ENCODE measurements around the gene MRPL27.
A peak's percentile ranks its signal among the peaks of the same experiment; 100 is the strongest.

Gene MRPL27

GRCh38 chr17:50375858-50376538, 3.0 kb upstream of the MRPL27 start:
- H3K79me1 ChIP-seq (ENCODE audit: low read depth, low read length) = no peaks in the 10 kb centered on the region
- H2AFZ ChIP-seq (ENCODE audit: low read length) = no peak overlapping the region
- H2AK5ac ChIP-seq (ENCODE audit: low read depth, low read length) = no peak overlapping the region
- WGBS, 2 donors (ENCODE audit: extremely low coverage in 2 of 2, insufficient read length in 2 of 2, insufficient replicate concordance in 1 of 2) = no CpG with 5 or more reads among the region's 5 CpGs
- no peak overlapping the region for H3K4me2 ChIP-seq (ENCODE audit: insufficient read depth, low read length, poor library complexity, severe bottlenecking)
- H3K9ac ChIP-seq (ENCODE audit: low read depth, low read length, poor library complexity) = peak overlapping the region; percentile 55
- H3K9me3 ChIP-seq (replicated peaks in 1 of 2; ENCODE audit: control insufficient read depth in 2 of 2, insufficient read depth in 1 of 2, low read depth in 1 of 2, low read length in 2 of 2) = no peaks in the 10 kb centered on the region
- H3K27ac ChIP-seq (replicated peaks; ENCODE audit: low read length) = no peak overlapping the region
- no peak overlapping the region for H2BK15ac ChIP-seq (ENCODE audit: low read length)
- no peak overlapping the region for H2BK5ac ChIP-seq (ENCODE audit: low read length)
- no peak overlapping the region for H3K18ac ChIP-seq (ENCODE audit: low read length)
- H2BK120ac ChIP-seq (ENCODE audit: low read depth, low read length) = no peak overlapping the region
- no peak overlapping the region for H3K4ac ChIP-seq (ENCODE audit: low read length)
- H3K14ac ChIP-seq (ENCODE audit: low read length) = no peak overlapping the region
- no peak overlapping the region for H3K23ac ChIP-seq (ENCODE audit: low read depth, low read length, poor library complexity)
- H3K4me3 ChIP-seq (ENCODE audit: low read length in 2 of 2) = no peak overlapping the region
- no peak for DNase-seq (ENCODE audit: low spot score)
- peaks cover 4 to 6% of the 10 kb centered on the region in 2 donors for H3K4me1 ChIP-seq (ENCODE audit: control insufficient read depth in 2 of 2, insufficient read depth in 1 of 2, low read depth in 1 of 2, low read length in 2 of 2)
- no peak overlapping the region for H2BK12ac ChIP-seq (ENCODE audit: low read length)
- H4K91ac ChIP-seq (ENCODE audit: low read depth, low read length, poor library complexity) = no peak overlapping the region
- H3K36me3 ChIP-seq (replicated peaks in 1 of 2; ENCODE audit: control insufficient read depth in 2 of 2, insufficient read depth in 2 of 2, low read length in 2 of 2) = peaks cover 28 to 70% of the 10 kb centered on the region in 2 donors
- H3K27me3 ChIP-seq (ENCODE audit: control insufficient read depth in 3 of 3, insufficient read depth in 3 of 3, low read depth in 1 of 3, low read length in 3 of 3) = no peaks in the 10 kb centered on the region
- H4K8ac ChIP-seq (ENCODE audit: low read depth, low read length) = no peak overlapping the region

- peaks cover 17 to 68% of the 10 kb centered on the region in 2 donors for H3K36me3 ChIP-seq (replicated peaks in 1 of 2; ENCODE audit: control insufficient read depth in 2 of 2, insufficient read depth in 2 of 2, low read length in 2 of 2)
- no peak overlapping the region for H2BK12ac ChIP-seq (ENCODE audit: low read length)
- H2AK5ac ChIP-seq (ENCODE audit: low read depth, low read length) = no peak overlapping the region
- no peaks in the 10 kb centered on the region for H3K79me1 ChIP-seq (ENCODE audit: low read depth, low read length)
- no peak overlapping the region for H3K4ac ChIP-seq (ENCODE audit: low read length)
- WGBS, 2 donors (ENCODE audit: extremely low coverage in 2 of 2, insufficient read length in 2 of 2, insufficient replicate concordance in 1 of 2) = no CpG with 5 or more reads among the region's 2 CpGs
- H2BK15ac ChIP-seq (ENCODE audit: low read length) = no peak overlapping the region
- H3K14ac ChIP-seq (ENCODE audit: low read length) = no peak overlapping the region
- peak overlapping the region; percentile 97 for H2AFZ ChIP-seq (ENCODE audit: low read length)
- peak overlapping the region; percentile 71 for H3K4me2 ChIP-seq (ENCODE audit: insufficient read depth, low read length, poor library complexity, severe bottlenecking)
- H3K23ac ChIP-seq (ENCODE audit: low read depth, low read length, poor library complexity) = no peak overlapping the region
- H3K4me3 ChIP-seq (ENCODE audit: low read length in 2 of 2) = peak overlapping the region; percentile 82 to 99
- no peak overlapping the region for H4K8ac ChIP-seq (ENCODE audit: low read depth, low read length)
- no peaks in the 10 kb centered on the region for H3K27me3 ChIP-seq (ENCODE audit: control insufficient read depth in 3 of 3, insufficient read depth in 3 of 3, low read depth in 1 of 3, low read length in 3 of 3)
- H2BK120ac ChIP-seq (ENCODE audit: low read depth, low read length) = no peak overlapping the region
- DNase-seq (ENCODE audit: low spot score) = no peak
- H3K4me1 ChIP-seq (ENCODE audit: control insufficient read depth in 2 of 2, insufficient read depth in 1 of 2, low read depth in 1 of 2, low read length in 2 of 2) = peaks cover 4 to 6% of the 10 kb centered on the region in 2 donors
- no peak overlapping the region for H4K91ac ChIP-seq (ENCODE audit: low read depth, low read length, poor library complexity)
- H3K9ac ChIP-seq (ENCODE audit: low read depth, low read length, poor library complexity) = no peak overlapping the region
- no peak overlapping the region for H2BK5ac ChIP-seq (ENCODE audit: low read length)
- H3K18ac ChIP-seq (ENCODE audit: low read length) = no peak overlapping the region
- no peak overlapping the region for H3K27ac ChIP-seq (replicated peaks; ENCODE audit: low read length)
- H3K9me3 ChIP-seq (replicated peaks in 1 of 2; ENCODE audit: control insufficient read depth in 2 of 2, insufficient read depth in 1 of 2, low read depth in 1 of 2, low read length in 2 of 2) = no peaks in the 10 kb centered on the region
Measured at GRCh38 chr17:50373705-50374104, 721 bp upstream of the MRPL27 start.

DNA sequence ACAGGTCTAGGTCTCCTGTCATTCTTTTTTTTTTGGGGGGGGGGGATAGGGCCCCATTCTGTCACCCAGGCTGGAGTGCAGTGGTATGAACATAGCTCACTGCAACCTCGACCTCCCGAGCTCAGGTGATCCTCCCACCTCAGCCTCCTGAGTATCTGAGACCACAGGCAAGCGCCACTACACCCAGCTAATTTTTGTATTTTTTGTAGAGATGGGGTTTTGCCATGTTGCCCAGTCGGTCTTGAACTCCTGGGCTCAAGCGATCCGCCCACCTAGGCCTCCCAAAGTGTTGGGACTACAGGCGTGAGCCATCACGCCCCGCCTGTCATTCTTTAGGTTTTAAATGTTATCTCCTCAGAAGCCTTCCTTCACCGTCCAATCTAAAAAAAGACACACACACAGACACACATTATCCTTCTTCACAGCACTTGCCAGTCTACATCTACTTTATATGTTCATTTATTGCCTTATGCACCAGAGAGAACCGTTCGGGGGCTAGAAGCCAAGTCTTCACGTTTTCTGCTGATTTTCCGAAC, 694 bp downstream of the MRPL27 start:
- Histone ChIP-seq H3K4me2 (ENCODE audit: insufficient read depth, low read length, poor library complexity, severe bottlenecking) (peak overlapping the region; percentile 71), H4K8ac (ENCODE audit: low read depth, low read length) (no peak overlapping the region), H2BK120ac (ENCODE audit: low read depth, low read length) (no peak overlapping the region), H3K9me3 (replicated peaks in 1 of 2; ENCODE audit: control insufficient read depth in 2 of 2, insufficient read depth in 1 of 2, low read depth in 1 of 2, low read length in 2 of 2) (no peaks in the 10 kb centered on the region), H2BK15ac (ENCODE audit: low read length) (no peak overlapping the region), H3K27ac (replicated peaks; ENCODE audit: low read length) (no peak overlapping the region), H2AK5ac (ENCODE audit: low read depth, low read length) (no peak overlapping the region), H3K27me3 (ENCODE audit: control insufficient read depth in 3 of 3, insufficient read depth in 3 of 3, low read depth in 1 of 3, low read length in 3 of 3) (no peaks in the 10 kb centered on the region), H3K36me3 (replicated peaks in 1 of 2; ENCODE audit: control insufficient read depth in 2 of 2, insufficient read depth in 2 of 2, low read length in 2 of 2) (peaks cover 25 to 72% of the 10 kb centered on the region in 2 donors), H3K4me1 (ENCODE audit: control insufficient read depth in 2 of 2, insufficient read depth in 1 of 2, low read depth in 1 of 2, low read length in 2 of 2) (peaks cover 4 to 6% of the 10 kb centered on the region in 2 donors), H2BK5ac (ENCODE audit: low read length) (no peak overlapping the region), H3K4ac (ENCODE audit: low read length) (no peak overlapping the region), H3K18ac (ENCODE audit: low read length) (no peak overlapping the region), H4K91ac (ENCODE audit: low read depth, low read length, poor library complexity) (no peak overlapping the region), H3K14ac (ENCODE audit: low read length) (no peak overlapping the region), H3K79me1 (ENCODE audit: low read depth, low read length) (no peaks in the 10 kb centered on the region), H3K9ac (ENCODE audit: low read depth, low read length, poor library complexity) (no peak overlapping the region), H3K23ac (ENCODE audit: low read depth, low read length, poor library complexity) (no peak overlapping the region), H3K4me3 (ENCODE audit: low read length in 2 of 2) (peak overlapping the region; percentile 82 to 99), H2BK12ac (ENCODE audit: low read length) (no peak overlapping the region), H2AFZ (ENCODE audit: low read length) (peak overlapping the region; percentile 97)
- DNase-seq (ENCODE audit: low spot score) = no peak
- no CpG with 5 or more reads among the region's 14 CpGs for WGBS, 2 donors (ENCODE audit: extremely low coverage in 2 of 2, insufficient read length in 2 of 2, insufficient replicate concordance in 1 of 2)

- H3K23ac ChIP-seq (ENCODE audit: low read depth, low read length, poor library complexity) = no peak overlapping the region
- no peaks in the 10 kb centered on the region for H3K27me3 ChIP-seq (ENCODE audit: control insufficient read depth in 3 of 3, insufficient read depth in 3 of 3, low read depth in 1 of 3, low read length in 3 of 3)
- no peak for DNase-seq (ENCODE audit: low spot score)
- H2BK15ac ChIP-seq (ENCODE audit: low read length) = no peak overlapping the region
- no peak overlapping the region for H3K9ac ChIP-seq (ENCODE audit: low read depth, low read length, poor library complexity)
- H3K4ac ChIP-seq (ENCODE audit: low read length) = no peak overlapping the region
- H3K4me2 ChIP-seq (ENCODE audit: insufficient read depth, low read length, poor library complexity, severe bottlenecking) = no peak overlapping the region
- H2BK5ac ChIP-seq (ENCODE audit: low read length) = no peak overlapping the region
- H3K9me3 ChIP-seq (replicated peaks in 1 of 2; ENCODE audit: control insufficient read depth in 2 of 2, insufficient read depth in 1 of 2, low read depth in 1 of 2, low read length in 2 of 2) = no peaks in the 10 kb centered on the region
- no peak overlapping the region for H4K91ac ChIP-seq (ENCODE audit: low read depth, low read length, poor library complexity)
- H3K79me1 ChIP-seq (ENCODE audit: low read depth, low read length) = no peaks in the 10 kb centered on the region
- peaks cover 4 to 6% of the 10 kb centered on the region in 2 donors for H3K4me1 ChIP-seq (ENCODE audit: control insufficient read depth in 2 of 2, insufficient read depth in 1 of 2, low read depth in 1 of 2, low read length in 2 of 2)
- peaks cover 27 to 73% of the 10 kb centered on the region in 2 donors for H3K36me3 ChIP-seq (replicated peaks in 1 of 2; ENCODE audit: control insufficient read depth in 2 of 2, insufficient read depth in 2 of 2, low read length in 2 of 2)
- no CpG with 5 or more reads among the region's 2 CpGs for WGBS, 2 donors (ENCODE audit: extremely low coverage in 2 of 2, insufficient read length in 2 of 2, insufficient replicate concordance in 1 of 2)
- H2AFZ ChIP-seq (ENCODE audit: low read length) = no peak overlapping the region
- H3K14ac ChIP-seq (ENCODE audit: low read length) = no peak overlapping the region
- no peak overlapping the region for H2BK120ac ChIP-seq (ENCODE audit: low read depth, low read length)
- peak overlapping the region in 1 of 2 donors; percentile 82 for H3K4me3 ChIP-seq (ENCODE audit: low read length in 2 of 2)
- H2AK5ac ChIP-seq (ENCODE audit: low read depth, low read length) = no peak overlapping the region
- no peak overlapping the region for H4K8ac ChIP-seq (ENCODE audit: low read depth, low read length)
- H3K18ac ChIP-seq (ENCODE audit: low read length) = no peak overlapping the region
- no peak overlapping the region for H2BK12ac ChIP-seq (ENCODE audit: low read length)
- no peak overlapping the region for H3K27ac ChIP-seq (replicated peaks; ENCODE audit: low read length)
Measured at GRCh38 chr17:50371526-50371925, 1.5 kb downstream of the MRPL27 start.

Data from neuronal stem cell (in vitro differentiated cells).